Progenitor cell of endocrine pancreas (in vitro differentiated cells): ENCODE results near the gene SLC4A2. TPM values are rescaled to one million over a fixed set of nuclear protein-coding genes. Genes with fewer than 3 reads are reported as not detected.

ENCODE experiments used
- DNase-seq: peaks from one replicate; pipeline ENCODE4 v3.0.0; 2021; ENCODE audit warnings: low spot score; ENCODE audit not compliant: unreplicated experiment
- H3K27ac Mint-ChIP-seq: 2 replicates; pipeline ENCODE4 v1.8.0; 2021; ENCODE audit warnings: mild to moderate bottlenecking, moderate library complexity, mixed read lengths
- H3K27me3 Mint-ChIP-seq: 2 replicates; pipeline ENCODE4 v1.8.0; 2021; ENCODE audit warnings: mixed read lengths
- H3K36me3 Mint-ChIP-seq: 2 replicates; pipeline ENCODE4 v1.8.0; 2022; ENCODE audit warnings: mixed read lengths; ENCODE audit not compliant: insufficient read depth
- H3K4me1 Mint-ChIP-seq: 2 replicates; pipeline ENCODE4 v1.8.0; 2021; ENCODE audit warnings: low read depth, mixed read lengths
- H3K4me3 Mint-ChIP-seq: 2 replicates; pipeline ENCODE4 v1.8.0; 2021; ENCODE audit warnings: low read depth, mild to moderate bottlenecking, moderate library complexity, mixed read lengths
- H3K9me3 Mint-ChIP-seq: 2 replicates; pipeline ENCODE4 v1.8.0; 2021; ENCODE audit warnings: low read depth, mixed read lengths
- CTCF ChIP-seq: fragments of 200-600 bp; sonication (generic); IDR thresholded peaks from one replicate; pipeline ENCODE4 v1.5.0; 2021; ENCODE audit warnings: antibody characterized with exemption, mild to moderate bottlenecking; ENCODE audit not compliant: unreplicated experiment
- total RNA-seq: library from RNA; stranded (reverse); gene quantifications from 2 replicates; pipeline ENCODE4 v1.2.1, GENCODE V29; 2021

SLC4A2 gene
- total RNA-seq, 1 donor from 2014 or later, result 213 TPM

GRCh38 chr7:151078233-151079040 is 19.0 kb downstream of the SLC4A2 start:
- peaks cover 12% of the 10 kb centered on the region for H3K4me1 Mint-ChIP-seq
- H3K36me3 Mint-ChIP-seq, result peaks cover 8% of the 10 kb centered on the region
- H3K9me3 Mint-ChIP-seq, result no peaks in the 10 kb centered on the region
- H3K27me3 Mint-ChIP-seq, result no peaks in the 10 kb centered on the region
- peak overlapping the region; percentile 85 for H3K4me3 Mint-ChIP-seq
- no peak for DNase-seq
- peak overlapping the region; percentile 29 for H3K27ac Mint-ChIP-seq
- no peak for TF ChIP-seq CTCF

GRCh38 chr7:151079199-151079910 is 20.0 kb downstream of the SLC4A2 start:
- no peaks in the 10 kb centered on the region for H3K27me3 Mint-ChIP-seq
- H3K4me3 Mint-ChIP-seq, result peak overlapping the region; percentile 85
- no peak for DNase-seq
- H3K36me3 Mint-ChIP-seq, result peaks cover 8% of the 10 kb centered on the region
- H3K9me3 Mint-ChIP-seq, result no peaks in the 10 kb centered on the region
- H3K4me1 Mint-ChIP-seq, result peaks cover 12% of the 10 kb centered on the region
- TF ChIP-seq CTCF, result no peak
- peak overlapping the region; percentile 29 for H3K27ac Mint-ChIP-seq

GRCh38 chr7:151080067-151080521 is 20.7 kb downstream of the SLC4A2 start:
- Mint-ChIP-seq H3K9me3 (no peaks in the 10 kb centered on the region), H3K27me3 (no peaks in the 10 kb centered on the region), H3K4me1 (peaks cover 13% of the 10 kb centered on the region), H3K27ac (peak overlapping the region; percentile 73), H3K4me3 (peak overlapping the region; percentile 85), H3K36me3 (peaks cover 5% of the 10 kb centered on the region)
- DNase-seq, result no peak
- no peak for TF ChIP-seq CTCF

DNA sequence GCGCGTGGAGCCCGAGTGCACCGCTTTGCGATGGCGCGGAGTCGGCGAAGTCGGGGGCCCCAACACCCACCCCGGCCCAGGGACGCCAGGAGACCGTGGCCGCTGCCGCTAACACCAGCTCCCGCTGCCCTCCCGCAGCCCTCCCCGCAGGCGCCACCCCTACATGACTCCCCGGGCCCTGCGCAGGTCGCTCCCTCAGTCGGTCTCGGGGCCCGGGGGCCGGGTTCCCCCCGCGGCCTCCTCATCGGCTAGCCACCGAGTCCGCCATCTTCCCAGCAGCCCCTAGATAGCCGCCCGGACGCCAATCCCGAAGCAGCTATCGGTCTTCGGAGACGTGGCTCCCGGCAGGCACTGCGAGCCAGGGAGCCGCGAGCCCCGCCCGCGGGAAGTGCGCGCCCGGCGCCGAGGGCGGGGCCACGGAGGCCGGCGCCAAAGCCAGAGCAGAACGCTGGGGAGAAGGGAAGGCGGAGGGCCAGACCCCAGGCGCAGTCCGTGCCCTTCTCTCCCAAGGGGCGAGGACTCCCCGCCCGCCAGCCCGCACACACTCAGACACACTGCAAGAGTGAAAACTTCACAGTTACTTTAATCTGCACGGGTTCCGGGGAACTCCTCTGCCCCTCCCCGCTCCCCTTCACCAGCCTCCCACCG is 21.3 kb downstream of the SLC4A2 start, which contains the start of gene FASTK:
FASTK (minus strand) TSS at position 288 of the 648 bp plus-strand sequence; CDS start at position 245, 43 bp downstream.
- no peaks in the 10 kb centered on the region for H3K9me3 Mint-ChIP-seq
- peaks cover 3% of the 10 kb centered on the region for H3K36me3 Mint-ChIP-seq
- peak; percentile 7 for TF ChIP-seq CTCF
- peak within 1 kb of the TSS; percentile 85 for H3K4me3 Mint-ChIP-seq
- peak within 1 kb of the TSS; percentile 73 for H3K27ac Mint-ChIP-seq
- H3K27me3 Mint-ChIP-seq, result no peaks in the 10 kb centered on the region
- H3K4me1 Mint-ChIP-seq, result peaks cover 18% of the 10 kb centered on the region
- DNase-seq, result peak; percentile 77
